ENCODE results near the gene FEN1. TPM values are rescaled to one million over a fixed set of nuclear protein-coding genes. Genes with fewer than 3 reads are reported as not detected.

The FEN1 gene
- total and polyA plus RNA-seq, 2 of the 13 experiments (the other 11 are each of a cell fraction or from before 2014, with no cell fraction given): 12.4 to 102 TPM

DNA sequence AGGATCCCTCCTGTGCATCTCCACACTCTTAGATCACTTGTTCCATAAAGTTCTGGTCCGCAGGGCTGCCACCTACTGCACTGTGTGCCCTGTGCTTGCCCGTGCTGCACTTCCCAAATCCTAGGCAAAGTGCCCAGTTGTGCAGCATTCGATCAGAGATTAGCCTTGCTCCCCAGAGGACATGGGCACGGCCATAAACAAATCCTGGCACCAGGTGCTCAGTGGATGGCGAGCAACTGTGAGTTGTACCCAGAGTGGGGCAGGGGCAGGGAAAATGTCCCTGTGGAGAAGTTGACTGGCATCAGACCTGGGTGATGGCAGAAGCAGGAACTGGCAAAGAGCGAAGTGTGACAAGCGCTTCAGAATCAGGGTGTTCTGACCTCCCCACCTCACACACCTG lies 40.0 kb downstream of the FEN1 start (continued):
- TF ChIP-seq ZNF18 (CRISPR knock-in tag; IDR thresholded peaks at IDR 0.05; ENCODE audit: insufficient replicate concordance) (no peak), ZNF549 (CRISPR knock-in tag; IDR thresholded peaks at IDR 0.05) (no peak), RORA (CRISPR knock-in tag; IDR thresholded peaks at IDR 0.05) (no peak), SKI (IDR thresholded peaks at IDR 0.05; ENCODE audit: partially characterized antibody) (no peak), SALL1 (CRISPR knock-in tag; IDR thresholded peaks at IDR 0.05) (no peak)

GRCh38 chr11:61833471-61833870 lies 40.8 kb downstream of the FEN1 start:
- H3K9me3 ChIP-seq (ENCODE audit: low read length): no peaks in the 10 kb centered on the region
- no peak for TF ChIP-seq SCMH1 (CRISPR knock-in tag; IDR thresholded peaks at IDR 0.05; ENCODE audit: borderline replicate concordance)
- no peak for TF ChIP-seq NR2F6 (IDR thresholded peaks at IDR 0.05)
- TF ChIP-seq NR2F6 (CRISPR knock-in tag; IDR thresholded peaks at IDR 0.05): no peak
- TF ChIP-seq HOXA7 (CRISPR knock-in tag; IDR thresholded peaks at IDR 0.05): no peak
- no peak for TF ChIP-seq TSC22D2 (CRISPR knock-in tag; IDR thresholded peaks at IDR 0.05; ENCODE audit: borderline replicate concordance)
- ATAC-seq (no peak), DNase-seq (ENCODE audit: low spot score) (no peak), FAIRE-seq (no peak)
- intact Hi-C loops (cut with micrococcal nuclease; ENCODE audit: unreplicated experiment) (loop anchor here (1.0 kb wide), 1 partner anchor 35 kb away; no protein-coding TSS in a partner anchor), in situ Hi-C loops (cut with HindIII; ENCODE audit: extremely low pct_ligation_motif_present, low pct_unique_long_range_greater_than_20kb) (no loop called here)
- no TSS peak for BruUV-seq (replicated peaks)
- no peaks in the 10 kb centered on the region for H3K27me3 ChIP-seq (ENCODE audit: control insufficient read depth in 1 of 2, insufficient read depth in 2 of 2, low read length in 2 of 2)
- ChIA-PET POLR2A (no interaction called here), CTCF (ENCODE audit: low intra/inter-chr PET ratio, low total read pairs) (no interaction called here)
- no peak overlapping the region for H2AFZ ChIP-seq (ENCODE audit: low read length)
- peaks cover 33% of the 10 kb centered on the region for H3K79me2 ChIP-seq (ENCODE audit: insufficient read depth, low read length)
- no peak overlapping the region for H3K4me2 ChIP-seq (ENCODE audit: low read depth, low read length)
- no peak overlapping the region for H3K4me3 ChIP-seq (replicated peaks in 1 of 3; ENCODE audit: insufficient read depth in 1 of 3, low read depth in 2 of 3, low read length in 3 of 3)
- H3K27ac ChIP-seq (ENCODE audit: extremely low read length, insufficient read depth, low read length): no peak overlapping the region
- peaks cover 29% of the 10 kb centered on the region for H3K4me1 ChIP-seq (ENCODE audit: insufficient read depth, low read length)
- no peaks in the 10 kb centered on the region for H4K20me1 ChIP-seq (ENCODE audit: insufficient read depth, low read length)
- no peaks in the 10 kb centered on the region; a peak in 2 of 5 replicates for H3K36me3 ChIP-seq (replicated peaks in 1 of 2; ENCODE audit: control insufficient read depth in 1 of 2, insufficient read depth in 2 of 2, low read length in 2 of 2)
- H3K9ac ChIP-seq (ENCODE audit: insufficient read depth, low read depth, low read length): no peak overlapping the region
- 95% methylated on average over 11 of the region's 11 CpGs for WGBS (ENCODE audit: low lambda C conversion rate)
